Suprapubic skin (tissue), 4 donors: Measurements from ENCODE around the gene PCYOX1L. TPM values are rescaled to one million over a fixed set of nuclear protein-coding genes. Genes with fewer than 3 reads are reported as not detected.

Experiments used
- DNase-seq, 2 donors: peaks; one replicate each; pipeline ENCODE4 v3.0.0-alpha.2; 2019; ENCODE audit warnings: low spot score in 2 of 2
- H3K27ac ChIP-seq: fragments of 200-600 bp; sonication (generic); one replicate; pipeline ENCODE4 v1.5.1; 2019
- H3K27me3 ChIP-seq: fragments of 200-600 bp; sonication (generic); one replicate; pipeline ENCODE4 v1.5.1; 2019
- H3K36me3 ChIP-seq: fragments of 200-600 bp; sonication (generic); one replicate; pipeline ENCODE4 v1.5.1; 2019
- H3K4me1 ChIP-seq: fragments of 200-600 bp; sonication (generic); one replicate; pipeline ENCODE4 v1.5.1; 2019
- H3K4me3 ChIP-seq: fragments of 200-600 bp; sonication (generic); one replicate; pipeline ENCODE4 v1.5.1; 2019; ENCODE audit warnings: mild to moderate bottlenecking
- H3K9me3 ChIP-seq: fragments of 200-600 bp; sonication (generic); one replicate; pipeline ENCODE4 v1.5.1; 2019
- CTCF ChIP-seq, 2 donors: fragments of 200-600 bp in 1 of 2; fragments of 450-650 bp in 1 of 2; sonication (generic) in 1 of 2; IDR thresholded peaks; one replicate each; pipeline ENCODE4 v1.5.1; 2016 to 2019; ENCODE audit warnings: antibody characterized with exemption in 2 of 2, mild to moderate bottlenecking in 1 of 2, moderate library complexity in 1 of 2
- EP300 ChIP-seq: sonication (generic); formaldehyde crosslinking; IDR thresholded peaks from one replicate; pipeline ENCODE4 v1.6.1; 2017; ENCODE audit warnings: antibody characterized with exemption
- POLR2A ChIP-seq, 2 donors: fragments of 450-650 bp; IDR thresholded peaks; one replicate each; pipeline ENCODE4 v1.6.1; 2017; ENCODE audit warnings: antibody characterized with exemption in 2 of 2, mild to moderate bottlenecking in 2 of 2, moderate library complexity in 2 of 2
- POLR2AphosphoS5 ChIP-seq, 3 donors: sonication (generic); formaldehyde crosslinking; IDR thresholded peaks; one replicate each; pipeline ENCODE4 v1.6.1; 2017; ENCODE audit warnings: antibody characterized with exemption in 3 of 3
- WGBS: methylation state at CpG from one replicate; pipeline ENCODE4 v1.1.5; 2018; 5-methylcytosine and 5-hydroxymethylcytosine counted together
- total RNA-seq, 4 donors: library from RNA; depleted of rRNA; stranded (reverse); fragments of >200 nt; gene quantifications; one replicate each; pipeline ENCODE4 v1.1.0, GENCODE V29; 2016

The PCYOX1L gene
- total RNA-seq, 4 donors from 2014 or later, result 4.5 to 11.8 (median 5.8) TPM

- no peak for DNase-seq
These were observed 5.5 kb downstream of the PCYOX1L start for GRCh38 chr5:149363358-149363757.

GRCh38 chr5:149363936-149364335 is 6.1 kb downstream of the PCYOX1L start:
- WGBS, result 87% methylated on average over 9 of the region's 9 CpGs

More at GRCh38 chr5:149363358-149363757, 5.5 kb downstream of the PCYOX1L start:
- Histone ChIP-seq H3K4me3 (no peak overlapping the region), H3K4me1 (peaks cover 16% of the 10 kb centered on the region), H3K27me3 (no peaks in the 10 kb centered on the region), H3K9me3 (no peaks in the 10 kb centered on the region), H3K36me3 (no peaks in the 10 kb centered on the region), H3K27ac (no peak overlapping the region)
- TF ChIP-seq EP300 (no peak), POLR2AphosphoS5 (IDR thresholded peaks at IDR 0.05) (no peak), POLR2A (IDR thresholded peaks at IDR 0.05) (no peak), CTCF (IDR thresholded peaks at IDR 0.05) (no peak)

GRCh38 chr5:149364719-149365118 is 6.9 kb downstream of the PCYOX1L start:
- Histone ChIP-seq H3K27ac (no peak overlapping the region), H3K4me1 (peaks cover 6% of the 10 kb centered on the region), H3K27me3 (no peaks in the 10 kb centered on the region), H3K9me3 (no peaks in the 10 kb centered on the region), H3K36me3 (no peaks in the 10 kb centered on the region), H3K4me3 (no peak overlapping the region)
- no peak for TF ChIP-seq CTCF (IDR thresholded peaks at IDR 0.05)
- no peak for TF ChIP-seq POLR2AphosphoS5 (IDR thresholded peaks at IDR 0.05)
- no peak for TF ChIP-seq EP300
- no peak for TF ChIP-seq POLR2A (IDR thresholded peaks at IDR 0.05)
- DNase-seq, result no peak
- 95% methylated on average over 2 of the region's 2 CpGs for WGBS

More at GRCh38 chr5:149363936-149364335, 6.1 kb downstream of the PCYOX1L start:
- Histone ChIP-seq H3K36me3 (no peaks in the 10 kb centered on the region), H3K9me3 (no peaks in the 10 kb centered on the region), H3K27me3 (no peaks in the 10 kb centered on the region), H3K27ac (no peak overlapping the region), H3K4me1 (peaks cover 10% of the 10 kb centered on the region), H3K4me3 (no peak overlapping the region)
- TF ChIP-seq POLR2A (IDR thresholded peaks at IDR 0.05) (no peak), EP300 (no peak), POLR2AphosphoS5 (IDR thresholded peaks at IDR 0.05) (no peak), CTCF (IDR thresholded peaks at IDR 0.05) (no peak)
- no peak for DNase-seq

- no peak overlapping the region for H3K4me3 ChIP-seq
- no peak overlapping the region for H3K27ac ChIP-seq
- no peaks in the 10 kb centered on the region for H3K27me3 ChIP-seq
- H3K4me1 ChIP-seq, result peaks cover 5% of the 10 kb centered on the region
- TF ChIP-seq CTCF (IDR thresholded peaks at IDR 0.05) (no peak), POLR2A (IDR thresholded peaks at IDR 0.05) (no peak), POLR2AphosphoS5 (IDR thresholded peaks at IDR 0.05) (no peak), EP300 (no peak)
- no peaks in the 10 kb centered on the region for H3K9me3 ChIP-seq
- no peaks in the 10 kb centered on the region for H3K36me3 ChIP-seq
- DNase-seq, result no peak
- 86% methylated on average over 6 of the region's 6 CpGs for WGBS
These were observed 7.6 kb downstream of the PCYOX1L start for GRCh38 chr5:149365418-149365817.

GRCh38 chr5:149366169-149366729 is 8.4 kb downstream of the PCYOX1L start:
- Histone ChIP-seq H3K27ac (no peak overlapping the region), H3K36me3 (no peaks in the 10 kb centered on the region), H3K4me3 (no peak overlapping the region), H3K9me3 (no peaks in the 10 kb centered on the region), H3K27me3 (no peaks in the 10 kb centered on the region), H3K4me1 (peaks cover 5% of the 10 kb centered on the region)
- TF ChIP-seq EP300, result no peak
- no peak for TF ChIP-seq CTCF (IDR thresholded peaks at IDR 0.05)
- TF ChIP-seq POLR2AphosphoS5 (IDR thresholded peaks at IDR 0.05), result no peak
- TF ChIP-seq POLR2A (IDR thresholded peaks at IDR 0.05), result no peak
- no peak for DNase-seq
- 90% methylated on average over 1 of the region's 1 CpG for WGBS
